ENCODE results near the gene PLP1. TPM values are rescaled to one million over a fixed set of nuclear protein-coding genes. Genes with fewer than 3 reads are reported as not detected.
A peak's percentile ranks its signal among the peaks of the same experiment; 100 is the strongest.

The PLP1 gene
- total RNA-seq, 2 experiments from 2014 or later: not detected

DNA sequence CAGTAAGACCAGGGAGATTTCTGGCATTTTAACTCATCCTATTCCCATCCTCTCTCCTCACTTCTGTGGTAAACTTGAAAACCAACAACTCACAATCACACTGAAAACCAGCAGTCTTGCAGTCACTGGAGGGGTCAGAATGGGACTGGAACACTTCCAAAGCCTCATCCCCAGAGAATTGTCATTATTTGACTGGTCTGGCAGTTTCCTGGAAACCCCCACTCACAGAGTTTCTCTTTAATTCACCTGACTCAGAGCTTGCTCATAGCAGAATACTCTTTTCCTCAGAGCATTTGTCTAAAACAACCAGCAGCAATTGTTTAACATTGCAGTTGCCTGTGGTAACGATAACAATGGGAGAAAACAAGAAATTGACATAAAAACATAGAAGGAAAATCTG, 62.8 kb downstream of the PLP1 start:
- TF ChIP-seq, protein P1, sequence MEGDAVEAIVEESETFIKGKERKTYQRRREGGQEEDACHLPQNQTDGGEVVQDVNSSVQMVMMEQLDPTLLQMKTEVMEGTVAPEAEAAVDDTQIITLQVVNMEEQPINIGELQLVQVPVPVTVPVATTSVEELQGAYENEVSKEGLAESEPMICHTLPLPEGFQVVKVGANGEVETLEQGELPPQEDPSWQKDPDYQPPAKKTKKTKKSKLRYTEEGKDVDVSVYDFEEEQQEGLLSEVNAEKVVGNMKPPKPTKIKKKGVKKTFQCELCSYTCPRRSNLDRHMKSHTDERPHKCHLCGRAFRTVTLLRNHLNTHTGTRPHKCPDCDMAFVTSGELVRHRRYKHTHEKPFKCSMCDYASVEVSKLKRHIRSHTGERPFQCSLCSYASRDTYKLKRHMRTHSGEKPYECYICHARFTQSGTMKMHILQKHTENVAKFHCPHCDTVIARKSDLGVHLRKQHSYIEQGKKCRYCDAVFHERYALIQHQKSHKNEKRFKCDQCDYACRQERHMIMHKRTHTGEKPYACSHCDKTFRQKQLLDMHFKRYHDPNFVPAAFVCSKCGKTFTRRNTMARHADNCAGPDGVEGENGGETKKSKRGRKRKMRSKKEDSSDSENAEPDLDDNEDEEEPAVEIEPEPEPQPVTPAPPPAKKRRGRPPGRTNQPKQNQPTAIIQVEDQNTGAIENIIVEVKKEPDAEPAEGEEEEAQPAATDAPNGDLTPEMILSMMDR (IDR thresholded peaks at IDR 0.05): no peak
- Mint-ChIP-seq H3K4me3 (no peak overlapping the region), H3K27me3 (peaks cover 3% of the 10 kb centered on the region), H3K36me3 (ENCODE audit: low read depth) (peaks cover 2% of the 10 kb centered on the region), H3K27ac (no peak overlapping the region), H3K4me1 (ENCODE audit: low read depth) (peaks cover 9% of the 10 kb centered on the region), H3K9me3 (peaks cover 4% of the 10 kb centered on the region)
- DNase-seq (peak; percentile 11), ATAC-seq (peak; percentile 53)
- CTCF ChIA-PET: interaction anchor here (1.2 to 1.4 kb wide), 2 partner anchors 80 to 274 kb away, joined by 3 to 5 read pairs; no protein-coding TSS in a partner anchor
- POLR2A ChIA-PET: no interaction called here
- intact Hi-C loops (cut with micrococcal nuclease): loop anchor here (5.0 kb wide), 1 partner anchor 173 kb away; the partner anchor contains the start of gene H2BW1

Other genes starting within 250 kb of the PLP1 start
- 10 to 100 TPM; 15.8 to 18.7 TPM for gene TCEAL4, start 191.3 kb upstream of the PLP1 start, total RNA-seq
- gene TCEAL3, start 168.9 kb upstream of the PLP1 start, total RNA-seq: 1 to 10 TPM; 5.6 to 7.9 TPM
- 1 to 10 TPM; 6.5 to 7.7 TPM for gene TCEAL1, start 147.9 kb upstream of the PLP1 start, total RNA-seq
- 100 to 1,000 TPM; 234 to 239 TPM for gene MORF4L2, start 90.1 kb upstream of the PLP1 start, total RNA-seq
- gene TMEM31, start 65.9 kb upstream of the PLP1 start, total RNA-seq: 1 to 10 TPM in 1 of 2 experiments, under 1 TPM in 1; 0.52 to 1.1 TPM
- under 1 TPM; 0.38 to 0.45 TPM for gene RAB9B, start 55.4 kb downstream of the PLP1 start, total RNA-seq
- gene TMSB15B, start 185.8 kb downstream of the PLP1 start, total RNA-seq: 1 to 10 TPM; 6.7 to 7.2 TPM
- gene H2BW1, start 236.9 kb downstream of the PLP1 start, total RNA-seq: not detected

Data from activated CD8-positive, alpha-beta T cell treated with anti-CD3 and anti-CD28 coated beads for 36 hours (primary cell).